Ovary (tissue), 9 donors: ENCODE measurements around the gene ATL3. TPM values are rescaled to one million over a fixed set of nuclear protein-coding genes. Genes with fewer than 3 reads are reported as not detected.
A peak's percentile ranks its signal among the peaks of the same experiment; 100 is the strongest.
"Not testable (repeated sequence)": the region's sequence is repeated elsewhere in the genome, so short reads cannot be mapped to it uniquely, and the experiment has no call there.

Experiments
- DNase-seq, 5 donors: peaks; one replicate each; pipeline ENCODE4 v3.0.0-alpha.2; 2019 to 2020
- H3K27ac ChIP-seq, 2 donors: fragments of 200-600 bp; one replicate each; pipeline versions ENCODE4 v1.5.1 to v1.8.0; 2019 to 2022
- H3K27me3 ChIP-seq: fragments of 200-600 bp; one replicate; pipeline ENCODE4 v1.8.0; 2022
- H3K36me3 ChIP-seq: fragments of 200-600 bp; sonication (generic); one replicate; pipeline ENCODE4 v1.5.1; 2019
- H3K4me1 ChIP-seq: one replicate; pipeline ENCODE4 v1.8.1; 2013; ENCODE audit warnings: mild to moderate bottlenecking, moderate library complexity; ENCODE audit not compliant: insufficient read depth
- H3K4me3 ChIP-seq: fragments of 200-600 bp; sonication (generic); one replicate; pipeline ENCODE4 v1.5.1; 2017
- H3K9me3 ChIP-seq, 2 donors: fragments of 200-600 bp in 1 of 2; sonication (generic) in 1 of 2; one replicate each; pipeline versions ENCODE4 v1.5.1 to v1.8.1; 2013 to 2019; ENCODE audit warnings: mild to moderate bottlenecking in 1 of 2, moderate library complexity in 1 of 2
- EP300 ChIP-seq: sonication (generic); formaldehyde crosslinking; IDR thresholded peaks from one replicate; pipeline ENCODE4 v1.6.1; 2017; ENCODE audit warnings: antibody characterized with exemption
- POLR2A ChIP-seq: fragments of 450-650 bp; IDR thresholded peaks from one replicate; pipeline ENCODE4 v1.6.1; 2017; ENCODE audit warnings: antibody characterized with exemption, mild to moderate bottlenecking, moderate library complexity
- WGBS, 3 donors: extraction: QIAGEN DNeasy Blood & Tissue Kit in 1 of 3; methylation state at CpG; one replicate each; pipeline versions ENCODE4 v1.1.5 to v1.1.7; 2013 to 2017; 5-methylcytosine and 5-hydroxymethylcytosine counted together
- intact Hi-C, 4 donors: fragments of 100-400 bp; cut with DNase I; formaldehyde crosslinking; loops; one replicate each; pipeline versions ENCODE4 v1.11.0 to v1.15.1; 2022 to 2023
- polyA plus RNA-seq, 2 donors: library from polyadenylated mRNA; stranded (reverse); fragments of 200-250 nt in 1 of 2; fragments of 350-450 nt in 1 of 2; fragmentation: Illumina TruSeq in 1 of 2; extraction: RNeasy Lipid Tissue Mini Kit (QIAGEN cat#74804) in 1 of 2; gene quantifications; one replicate each; pipeline ENCODE4 v1.2.3, GENCODE V29; 2013 to 2014
- total RNA-seq, 7 donors: library from RNA; depleted of rRNA in 2 of 7; stranded (reverse); fragments of >200 nt in 2 of 7; fragmentation: NEBNext Ultra II Directional in 3 of 7; extraction: Animal tissue kit (Norgen Biotek cat#: 25700) in 3 of 7; gene quantifications; one replicate each; pipeline versions ENCODE4 v1.1.0 to v1.2.4, GENCODE V29; 2016 to 2023
- TF ChIP-seq, protein P1 (sequence below), 3 donors: fragments of 450-650 bp in 2 of 3; fragments of 200-600 bp in 1 of 3; IDR thresholded peaks; one replicate each; pipeline versions ENCODE4 v1.5.1 to v1.8.0; 2016 to 2022; ENCODE audit warnings: antibody characterized with exemption in 3 of 3, mild to moderate bottlenecking in 1 of 3
- donor health status: DM: no; HTN: no; CAD: no; lungs with moderate emphysema.
- donor health status: DM: no; HTN: no; CAD: no.
- donor health status: Bipolar disorder and iron deficiency.
- donor health status: DM: yes; HTN: yes; CAD: no.
- donor health status: DM: no; HTN: no; CAD: no.
- donor health status: DM: yes; HTN: yes; CAD: no.

ATL3 gene
- total and polyA plus RNA-seq, 9 donors = 16.5 to 81.8 (median 51.9) TPM

DNA sequence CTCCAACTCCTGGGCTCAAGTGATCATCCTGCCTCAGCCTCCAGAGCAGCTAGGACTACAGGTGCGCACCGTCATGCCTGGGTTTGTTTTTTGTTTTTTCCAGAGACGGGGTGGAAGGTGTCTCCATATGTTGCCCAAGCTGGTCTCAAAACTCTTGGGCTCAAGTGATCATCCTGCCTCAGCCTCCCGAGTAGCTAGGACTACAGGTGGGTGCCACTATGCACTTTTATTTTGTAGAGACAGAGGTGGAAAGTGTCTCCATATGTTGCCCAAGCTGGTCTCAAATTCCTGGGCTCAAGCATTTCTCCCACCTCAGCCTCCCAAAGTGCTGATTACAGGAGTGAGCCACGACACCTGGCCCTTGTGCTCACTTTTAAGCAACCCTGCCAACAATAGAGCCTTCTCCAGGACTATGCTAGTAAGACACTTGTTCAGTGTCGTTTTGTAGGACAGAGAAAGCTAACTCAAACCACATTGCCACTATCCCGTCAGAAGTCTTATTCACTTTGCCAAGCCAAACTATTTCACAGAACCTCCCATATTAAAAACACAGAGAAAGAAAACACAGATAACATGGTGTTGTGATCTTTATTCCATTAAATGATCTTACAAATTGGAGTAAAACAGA lies 47.5 kb downstream of the ATL3 start:
- H3K36me3 ChIP-seq = no peaks in the 10 kb centered on the region
- no peaks in the 10 kb centered on the region for H3K9me3 ChIP-seq
- peaks cover 11% of the 10 kb centered on the region for H3K4me1 ChIP-seq
- DNase-seq = no peak
- no peak overlapping the region for H3K4me3 ChIP-seq
- no peak overlapping the region for H3K27ac ChIP-seq
- intact Hi-C loops = loop anchor here in 1 of 4 donors (5.0 kb wide), 1 partner anchor 131 kb away; the partner anchor contains the start of gene PLAAT5
- H3K27me3 ChIP-seq = no peaks in the 10 kb centered on the region
- TF ChIP-seq POLR2A = no peak
- no peak for TF ChIP-seq EP300
- TF ChIP-seq, protein P1, sequence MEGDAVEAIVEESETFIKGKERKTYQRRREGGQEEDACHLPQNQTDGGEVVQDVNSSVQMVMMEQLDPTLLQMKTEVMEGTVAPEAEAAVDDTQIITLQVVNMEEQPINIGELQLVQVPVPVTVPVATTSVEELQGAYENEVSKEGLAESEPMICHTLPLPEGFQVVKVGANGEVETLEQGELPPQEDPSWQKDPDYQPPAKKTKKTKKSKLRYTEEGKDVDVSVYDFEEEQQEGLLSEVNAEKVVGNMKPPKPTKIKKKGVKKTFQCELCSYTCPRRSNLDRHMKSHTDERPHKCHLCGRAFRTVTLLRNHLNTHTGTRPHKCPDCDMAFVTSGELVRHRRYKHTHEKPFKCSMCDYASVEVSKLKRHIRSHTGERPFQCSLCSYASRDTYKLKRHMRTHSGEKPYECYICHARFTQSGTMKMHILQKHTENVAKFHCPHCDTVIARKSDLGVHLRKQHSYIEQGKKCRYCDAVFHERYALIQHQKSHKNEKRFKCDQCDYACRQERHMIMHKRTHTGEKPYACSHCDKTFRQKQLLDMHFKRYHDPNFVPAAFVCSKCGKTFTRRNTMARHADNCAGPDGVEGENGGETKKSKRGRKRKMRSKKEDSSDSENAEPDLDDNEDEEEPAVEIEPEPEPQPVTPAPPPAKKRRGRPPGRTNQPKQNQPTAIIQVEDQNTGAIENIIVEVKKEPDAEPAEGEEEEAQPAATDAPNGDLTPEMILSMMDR (IDR thresholded peaks at IDR 0.05) = no peak
- WGBS, 3 donors = 18 to 28% (median 28%) methylated on average over 7 of the region's 7 CpGs

DNA sequence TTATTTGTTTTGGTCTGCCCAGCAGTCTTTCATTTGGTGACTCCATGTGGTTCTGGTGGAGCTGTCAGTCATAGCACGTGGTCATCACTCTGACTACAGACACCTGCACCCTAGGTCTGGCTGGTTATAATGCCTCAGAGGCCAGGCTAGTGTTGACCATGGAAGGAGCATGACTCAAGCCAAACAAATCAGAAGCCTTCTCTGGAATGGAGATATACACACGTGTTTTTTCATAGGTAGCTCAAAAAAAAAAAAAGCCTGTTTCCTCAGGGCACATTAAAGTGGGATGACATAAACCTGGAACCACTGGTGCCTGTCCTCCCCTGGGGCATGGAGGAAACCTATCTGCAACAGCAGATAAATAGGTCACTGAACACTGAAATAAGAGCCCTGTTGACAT lies 48.9 kb downstream of the ATL3 start:
- intact Hi-C loops = loop anchor here in 1 of 4 donors (5.0 kb wide), 1 partner anchor 130 kb away; the partner anchor contains the start of gene PLAAT5
- Histone ChIP-seq H3K4me3 (no peak overlapping the region), H3K27ac (no peak overlapping the region), H3K36me3 (no peaks in the 10 kb centered on the region), H3K27me3 (no peaks in the 10 kb centered on the region), H3K9me3 (no peaks in the 10 kb centered on the region), H3K4me1 (peaks cover 18% of the 10 kb centered on the region)
- DNase-seq = no peak
- 46 to 53% (median 47%) methylated on average over 2 of the region's 2 CpGs for WGBS, 3 donors
- TF ChIP-seq POLR2A = no peak
- TF ChIP-seq, protein P1 (IDR thresholded peaks at IDR 0.05) = no peak
- TF ChIP-seq EP300 = no peak

- H3K36me3 ChIP-seq = no peaks in the 10 kb centered on the region
- 76 to 88% (median 86%) methylated on average over 1 of the region's 1 CpG for WGBS, 3 donors
- no peaks in the 10 kb centered on the region for H3K9me3 ChIP-seq
- H3K27ac ChIP-seq = no peak overlapping the region
- H3K27me3 ChIP-seq = no peaks in the 10 kb centered on the region
- TF ChIP-seq POLR2A (no peak), EP300 (no peak)
- TF ChIP-seq, protein P1 (IDR thresholded peaks at IDR 0.05) = no peak
- no peak for DNase-seq
- H3K4me1 ChIP-seq = peaks cover 19% of the 10 kb centered on the region
- no peak overlapping the region for H3K4me3 ChIP-seq
- intact Hi-C loops = loop anchor here in 1 of 4 donors (5.0 kb wide), 1 partner anchor 129 kb away; the partner anchor contains the start of gene PLAAT5
These were observed 50.1 kb downstream of the ATL3 start for GRCh38 chr11:63621071-63621470.

GRCh38 chr11:63619967-63620366 lies 51.2 kb downstream of the ATL3 start:
- no peak for DNase-seq
- Histone ChIP-seq H3K27ac (peak overlapping the region; percentile 16 to 18), H3K4me1 (peaks cover 19% of the 10 kb centered on the region), H3K36me3 (no peaks in the 10 kb centered on the region), H3K4me3 (no peak overlapping the region), H3K9me3 (no peaks in the 10 kb centered on the region), H3K27me3 (no peaks in the 10 kb centered on the region)
- 9 to 30% (median 10%) methylated on average over 6 of the region's 6 CpGs for WGBS, 3 donors
- TF ChIP-seq POLR2A = no peak
- intact Hi-C loops = loop anchor here in 1 of 4 donors (5.0 to 10.0 kb wide), 2 partner anchors 128 to 1065 kb away; partner anchors contain the start of gene PLAAT5

- not testable (repeated sequence) for H3K9me3 ChIP-seq, H3K4me3 ChIP-seq, H3K36me3 ChIP-seq, H3K27me3 ChIP-seq
- 24 to 44% (median 25%) methylated on average over 5 of the region's 5 CpGs for WGBS, 3 donors
- DNase-seq = peak in 1 of 5 donors; percentile 16
- intact Hi-C loops = loop anchor here in 1 of 4 donors (10.0 kb wide), 1 partner anchor 1063 kb away; no protein-coding TSS in a partner anchor
- H3K27ac ChIP-seq = peak overlapping the region in 1 of 2 donors; percentile 70
- H3K4me1 ChIP-seq = peaks cover 14% of the 10 kb centered on the region
These were observed 53.5 kb downstream of the ATL3 start for GRCh38 chr11:63617686-63618085.
